Suprapubic skin (tissue), 4 donors: Measurements from ENCODE around the gene TBRG4.

Source experiments
- EP300 ChIP-seq: sonication (generic); formaldehyde crosslinking; IDR thresholded peaks from one replicate; pipeline ENCODE4 v1.6.1; 2017; ENCODE audit warnings: antibody characterized with exemption
- POLR2A ChIP-seq, 2 donors: fragments of 450-650 bp; IDR thresholded peaks; one replicate each; pipeline ENCODE4 v1.6.1; 2017; ENCODE audit warnings: antibody characterized with exemption in 2 of 2, mild to moderate bottlenecking in 2 of 2, moderate library complexity in 2 of 2
- POLR2AphosphoS5 ChIP-seq, 3 donors: sonication (generic); formaldehyde crosslinking; IDR thresholded peaks; one replicate each; pipeline ENCODE4 v1.6.1; 2017; ENCODE audit warnings: antibody characterized with exemption in 3 of 3
- TF ChIP-seq, protein P1 (sequence below), 2 donors: fragments of 200-600 bp in 1 of 2; fragments of 450-650 bp in 1 of 2; sonication (generic) in 1 of 2; IDR thresholded peaks; one replicate each; pipeline ENCODE4 v1.5.1; 2016 to 2019; ENCODE audit warnings: antibody characterized with exemption in 2 of 2, mild to moderate bottlenecking in 1 of 2, moderate library complexity in 1 of 2

DNA sequence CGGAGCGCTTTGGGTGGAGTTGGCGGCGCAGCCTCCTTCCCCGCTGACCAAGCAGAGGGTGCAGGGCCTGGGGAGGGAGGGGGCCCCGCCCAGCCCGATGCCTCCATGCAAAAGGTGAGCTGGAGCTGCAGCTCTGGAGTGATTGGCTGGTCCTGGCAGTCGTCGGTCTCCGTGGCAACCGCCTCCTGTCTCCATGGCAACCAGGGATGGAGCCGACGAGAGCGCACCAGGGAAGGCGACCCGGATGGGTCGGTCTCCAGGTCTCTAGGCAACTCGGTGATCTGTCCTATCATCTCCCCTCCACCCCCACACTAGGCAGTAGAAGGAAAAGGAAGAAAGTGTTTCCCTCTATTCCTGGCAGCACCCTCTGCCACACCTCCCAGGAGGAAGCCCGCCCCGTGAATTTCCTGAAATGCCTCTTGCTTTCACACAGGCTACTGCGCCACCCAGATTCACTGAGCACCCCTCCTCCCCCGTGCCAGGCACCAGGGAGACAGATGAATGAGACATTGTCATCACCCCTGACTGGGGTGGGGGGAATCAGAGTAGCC, 22.1 kb downstream of the TBRG4 start:
- TF ChIP-seq, protein P1, sequence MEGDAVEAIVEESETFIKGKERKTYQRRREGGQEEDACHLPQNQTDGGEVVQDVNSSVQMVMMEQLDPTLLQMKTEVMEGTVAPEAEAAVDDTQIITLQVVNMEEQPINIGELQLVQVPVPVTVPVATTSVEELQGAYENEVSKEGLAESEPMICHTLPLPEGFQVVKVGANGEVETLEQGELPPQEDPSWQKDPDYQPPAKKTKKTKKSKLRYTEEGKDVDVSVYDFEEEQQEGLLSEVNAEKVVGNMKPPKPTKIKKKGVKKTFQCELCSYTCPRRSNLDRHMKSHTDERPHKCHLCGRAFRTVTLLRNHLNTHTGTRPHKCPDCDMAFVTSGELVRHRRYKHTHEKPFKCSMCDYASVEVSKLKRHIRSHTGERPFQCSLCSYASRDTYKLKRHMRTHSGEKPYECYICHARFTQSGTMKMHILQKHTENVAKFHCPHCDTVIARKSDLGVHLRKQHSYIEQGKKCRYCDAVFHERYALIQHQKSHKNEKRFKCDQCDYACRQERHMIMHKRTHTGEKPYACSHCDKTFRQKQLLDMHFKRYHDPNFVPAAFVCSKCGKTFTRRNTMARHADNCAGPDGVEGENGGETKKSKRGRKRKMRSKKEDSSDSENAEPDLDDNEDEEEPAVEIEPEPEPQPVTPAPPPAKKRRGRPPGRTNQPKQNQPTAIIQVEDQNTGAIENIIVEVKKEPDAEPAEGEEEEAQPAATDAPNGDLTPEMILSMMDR (IDR thresholded peaks at IDR 0.05): no peak
- TF ChIP-seq POLR2A (IDR thresholded peaks at IDR 0.05) (no peak), EP300 (no peak), POLR2AphosphoS5 (IDR thresholded peaks at IDR 0.05) (no peak)
